22Rv1 (cell line): ENCODE data around the gene CD36.

ENCODE experiments used
- ZFX ChIP-seq: fragments of 450-650 bp; IDR thresholded peaks from 2 replicates; pipeline ENCODE4 v1.6.1; 2017; ENCODE audit warnings: antibody characterized with exemption, borderline replicate concordance
- TF ChIP-seq, protein P1 (sequence below): fragments of 450-650 bp; IDR thresholded peaks from 2 replicates; pipeline ENCODE4 v1.5.1; 2017; ENCODE audit warnings: mild to moderate bottlenecking

DNA sequence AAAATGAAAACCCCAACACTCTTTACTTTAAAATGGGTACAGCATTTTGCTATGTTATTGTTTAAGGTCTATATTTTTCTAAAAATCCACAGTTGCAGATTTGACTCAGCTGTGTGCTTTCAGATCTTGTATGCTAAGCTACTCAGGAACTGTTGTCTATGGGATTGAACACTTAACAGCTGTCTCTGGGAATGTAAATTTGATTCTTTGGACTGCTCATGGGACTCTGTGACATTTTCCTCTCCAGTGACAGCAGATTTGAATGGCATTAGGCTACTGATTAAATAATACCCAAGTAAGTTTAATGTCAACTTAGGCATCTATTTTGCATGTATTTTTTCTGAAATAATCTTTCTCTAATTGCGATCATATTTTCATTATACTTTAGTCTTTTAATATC, 1.7 kb upstream of the CD36 start:
- TF ChIP-seq, protein P1, sequence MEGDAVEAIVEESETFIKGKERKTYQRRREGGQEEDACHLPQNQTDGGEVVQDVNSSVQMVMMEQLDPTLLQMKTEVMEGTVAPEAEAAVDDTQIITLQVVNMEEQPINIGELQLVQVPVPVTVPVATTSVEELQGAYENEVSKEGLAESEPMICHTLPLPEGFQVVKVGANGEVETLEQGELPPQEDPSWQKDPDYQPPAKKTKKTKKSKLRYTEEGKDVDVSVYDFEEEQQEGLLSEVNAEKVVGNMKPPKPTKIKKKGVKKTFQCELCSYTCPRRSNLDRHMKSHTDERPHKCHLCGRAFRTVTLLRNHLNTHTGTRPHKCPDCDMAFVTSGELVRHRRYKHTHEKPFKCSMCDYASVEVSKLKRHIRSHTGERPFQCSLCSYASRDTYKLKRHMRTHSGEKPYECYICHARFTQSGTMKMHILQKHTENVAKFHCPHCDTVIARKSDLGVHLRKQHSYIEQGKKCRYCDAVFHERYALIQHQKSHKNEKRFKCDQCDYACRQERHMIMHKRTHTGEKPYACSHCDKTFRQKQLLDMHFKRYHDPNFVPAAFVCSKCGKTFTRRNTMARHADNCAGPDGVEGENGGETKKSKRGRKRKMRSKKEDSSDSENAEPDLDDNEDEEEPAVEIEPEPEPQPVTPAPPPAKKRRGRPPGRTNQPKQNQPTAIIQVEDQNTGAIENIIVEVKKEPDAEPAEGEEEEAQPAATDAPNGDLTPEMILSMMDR = no peak
- TF ChIP-seq ZFX = no peak
